Osteoblast (primary cell): ENCODE measurements around the gene TSTD2. TPM values are rescaled to one million over a fixed set of nuclear protein-coding genes. Genes with fewer than 3 reads are reported as not detected.
"Not testable (repeated sequence)": the region's sequence is repeated elsewhere in the genome, so short reads cannot be mapped to it uniquely, and the experiment has no call there.

Source experiments
- DNase-seq: peaks from one replicate; pipeline ENCODE4 v3.0.0; 2011; ENCODE audit warnings: low spot score, mixed read lengths; ENCODE audit not compliant: insufficient read length; ENCODE audit errors: missing footprints
- H2AFZ ChIP-seq: 2 replicates; pipeline ENCODE4 v1.6.0; 2011; ENCODE audit warnings: mild to moderate bottlenecking, low read length
- H3K27ac ChIP-seq: 2 replicates; pipeline ENCODE4 v1.5.1; 2011; ENCODE audit warnings: mild to moderate bottlenecking, low read depth, low read length, moderate library complexity
- H3K27me3 ChIP-seq: 2 replicates; pipeline ENCODE4 v1.6.0; 2012; ENCODE audit warnings: mild to moderate bottlenecking, control low read depth, inconsistent platforms, low read length, moderate library complexity; ENCODE audit not compliant: insufficient read depth
- H3K36me3 ChIP-seq: 2 replicates; pipeline ENCODE4 v1.5.1; 2011; ENCODE audit warnings: mild to moderate bottlenecking, low read length, control low read depth, moderate library complexity; ENCODE audit not compliant: insufficient read depth
- H3K4me1 ChIP-seq: 2 replicates; pipeline ENCODE4 v1.5.1; 2011; ENCODE audit warnings: mild to moderate bottlenecking, low read length, control low read depth, moderate library complexity; ENCODE audit not compliant: insufficient read depth
- H3K4me2 ChIP-seq: 2 replicates; pipeline ENCODE4 v1.6.0; 2011; ENCODE audit warnings: mild to moderate bottlenecking, low read length; ENCODE audit not compliant: insufficient read depth
- H3K4me3 ChIP-seq: fragments of 200-600 bp; sonication (generic); 3 replicates; pipeline ENCODE4 v1.5.1; 2012; ENCODE audit warnings: mild to moderate bottlenecking, low read length, inconsistent platforms; ENCODE audit not compliant: insufficient read depth
- H3K79me2 ChIP-seq: 2 replicates; pipeline ENCODE4 v1.6.0; 2012; ENCODE audit warnings: mild to moderate bottlenecking, low read length, control low read depth, inconsistent platforms; ENCODE audit not compliant: insufficient read depth
- H3K9me3 ChIP-seq: 2 replicates; pipeline ENCODE4 v1.5.1; 2011; ENCODE audit warnings: low read depth, low read length, control low read depth
- H4K20me1 ChIP-seq: 2 replicates; pipeline ENCODE4 v1.6.0; 2012; ENCODE audit warnings: mild to moderate bottlenecking, low read length, control low read depth; ENCODE audit not compliant: insufficient read depth
- total RNA-seq: library from RNA; depleted of rRNA; stranded (reverse); fragments of >200 nt; gene quantifications from 2 replicates; pipeline ENCODE4 v1.2.3, GENCODE V29; 2012
- TF ChIP-seq, protein P1 (sequence below): IDR thresholded peaks from 2 replicates; pipeline ENCODE4 v1.5.1; 2011; ENCODE audit warnings: mild to moderate bottlenecking, low read depth, low read length, moderate library complexity; ENCODE audit errors: extremely low read depth

Gene TSTD2
- total RNA-seq, 1 donor, result 16.3 TPM

DNA sequence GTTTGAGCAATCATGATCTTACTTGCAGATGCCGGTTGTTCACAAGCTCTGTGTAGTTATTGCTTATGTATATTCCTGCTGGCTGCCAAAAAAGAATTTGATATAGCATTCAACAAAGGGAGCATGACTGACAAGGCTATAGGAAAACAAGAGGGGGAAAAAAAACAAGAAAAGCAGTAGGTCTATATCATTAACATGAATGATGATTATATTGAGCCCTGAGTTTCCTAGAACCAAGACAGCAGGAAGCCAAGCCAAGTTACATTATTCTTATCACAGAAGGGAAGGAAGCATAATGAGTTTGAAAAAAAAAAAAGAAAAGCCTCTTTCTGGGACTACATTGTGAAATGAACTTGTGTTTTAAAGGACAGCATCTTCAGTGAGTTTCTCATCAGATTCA, 41.0 kb downstream of the TSTD2 start:
- H2AFZ ChIP-seq, result no peak overlapping the region
- H3K27ac ChIP-seq, result no peak overlapping the region
- no peak overlapping the region for H3K4me3 ChIP-seq
- H3K36me3 ChIP-seq, result no peaks in the 10 kb centered on the region
- no peak overlapping the region for H3K4me2 ChIP-seq
- no peaks in the 10 kb centered on the region for H3K79me2 ChIP-seq
- DNase-seq, result no peak
- TF ChIP-seq, protein P1, sequence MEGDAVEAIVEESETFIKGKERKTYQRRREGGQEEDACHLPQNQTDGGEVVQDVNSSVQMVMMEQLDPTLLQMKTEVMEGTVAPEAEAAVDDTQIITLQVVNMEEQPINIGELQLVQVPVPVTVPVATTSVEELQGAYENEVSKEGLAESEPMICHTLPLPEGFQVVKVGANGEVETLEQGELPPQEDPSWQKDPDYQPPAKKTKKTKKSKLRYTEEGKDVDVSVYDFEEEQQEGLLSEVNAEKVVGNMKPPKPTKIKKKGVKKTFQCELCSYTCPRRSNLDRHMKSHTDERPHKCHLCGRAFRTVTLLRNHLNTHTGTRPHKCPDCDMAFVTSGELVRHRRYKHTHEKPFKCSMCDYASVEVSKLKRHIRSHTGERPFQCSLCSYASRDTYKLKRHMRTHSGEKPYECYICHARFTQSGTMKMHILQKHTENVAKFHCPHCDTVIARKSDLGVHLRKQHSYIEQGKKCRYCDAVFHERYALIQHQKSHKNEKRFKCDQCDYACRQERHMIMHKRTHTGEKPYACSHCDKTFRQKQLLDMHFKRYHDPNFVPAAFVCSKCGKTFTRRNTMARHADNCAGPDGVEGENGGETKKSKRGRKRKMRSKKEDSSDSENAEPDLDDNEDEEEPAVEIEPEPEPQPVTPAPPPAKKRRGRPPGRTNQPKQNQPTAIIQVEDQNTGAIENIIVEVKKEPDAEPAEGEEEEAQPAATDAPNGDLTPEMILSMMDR, result no peak
- peaks cover 23% of the 10 kb centered on the region for H3K27me3 ChIP-seq
- no peaks in the 10 kb centered on the region for H3K9me3 ChIP-seq
- no peaks in the 10 kb centered on the region for H3K4me1 ChIP-seq
- no peaks in the 10 kb centered on the region for H4K20me1 ChIP-seq

DNA sequence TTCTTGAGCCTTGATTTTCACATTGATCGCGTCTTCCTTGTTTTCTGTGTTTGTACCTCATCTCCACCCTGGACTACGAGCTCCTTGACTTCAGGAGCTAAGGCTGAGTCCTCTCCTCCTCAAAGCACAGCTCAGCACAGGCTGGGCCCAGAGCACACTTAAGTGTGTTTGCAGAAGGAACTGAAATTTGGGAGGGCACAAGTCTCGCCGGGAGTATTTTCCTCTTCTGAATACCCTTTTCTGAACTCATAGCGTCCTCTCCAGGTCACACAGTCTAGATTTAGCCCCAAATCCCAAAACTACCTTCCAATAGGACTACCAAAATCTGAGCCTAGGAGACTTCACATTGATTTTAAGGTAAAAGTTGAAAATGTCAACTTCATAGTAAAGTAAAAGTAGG, 41.6 kb downstream of the TSTD2 start:
- Histone ChIP-seq H3K27ac (no peak overlapping the region), H3K27me3 (peaks cover 19% of the 10 kb centered on the region)

DNA sequence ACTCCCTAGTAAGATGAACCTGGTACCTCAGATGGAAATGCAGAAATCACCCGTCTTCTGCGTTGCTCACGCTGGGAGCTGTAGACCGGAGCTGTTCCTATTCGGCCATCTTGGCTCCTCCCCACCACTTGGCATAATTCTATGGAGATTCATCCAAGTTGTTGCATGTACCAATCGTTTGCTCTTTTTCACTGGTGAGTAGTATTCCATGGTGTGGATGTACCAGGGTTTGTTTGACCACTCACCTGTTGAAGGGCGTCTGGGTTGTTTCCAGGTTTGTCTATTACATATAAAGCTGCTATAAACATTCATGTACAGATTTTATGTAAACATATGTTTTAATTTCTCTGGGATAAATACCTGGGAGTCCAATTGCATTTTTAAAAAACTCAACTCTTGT, 46.3 kb downstream of the TSTD2 start:
- not testable (repeated sequence) for H3K9me3 ChIP-seq, H3K27me3 ChIP-seq, H3K4me1 ChIP-seq, H3K27ac ChIP-seq, H2AFZ ChIP-seq, H3K79me2 ChIP-seq, H3K4me3 ChIP-seq, H3K36me3 ChIP-seq, DNase-seq, H4K20me1 ChIP-seq, H3K4me2 ChIP-seq

More for the DNA sequence above, 41.6 kb downstream of the TSTD2 start:
- H3K4me1 ChIP-seq, result no peaks in the 10 kb centered on the region
- no peaks in the 10 kb centered on the region for H4K20me1 ChIP-seq
- H2AFZ ChIP-seq, result no peak overlapping the region
- H3K4me2 ChIP-seq, result no peak overlapping the region
- H3K4me3 ChIP-seq, result no peak overlapping the region
- H3K79me2 ChIP-seq, result no peaks in the 10 kb centered on the region
- H3K9me3 ChIP-seq, result no peaks in the 10 kb centered on the region
- no peaks in the 10 kb centered on the region for H3K36me3 ChIP-seq
- TF ChIP-seq, protein P1, result no peak
- DNase-seq, result peak; percentile 25

DNA sequence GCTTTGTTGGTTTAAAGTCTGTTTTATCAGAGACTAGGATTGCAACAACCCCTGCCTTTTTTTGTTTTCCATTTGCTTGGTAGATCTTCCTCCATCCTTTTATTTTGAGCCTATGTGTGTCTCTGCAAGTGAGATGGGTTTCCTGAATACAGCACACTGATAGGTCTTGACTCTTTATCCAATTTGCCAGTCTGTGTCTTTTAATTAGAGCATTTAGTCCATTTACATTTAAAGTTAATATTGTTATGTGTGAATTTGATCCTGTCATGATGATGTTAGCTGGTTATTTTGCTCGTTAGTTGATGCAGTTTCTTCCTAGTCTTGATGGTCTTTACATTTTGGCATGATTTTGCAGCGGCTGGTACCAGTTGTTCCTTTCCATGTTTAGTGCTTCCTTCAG, 48.4 kb downstream of the TSTD2 start:
- not testable (repeated sequence) for H3K4me1 ChIP-seq, H3K27me3 ChIP-seq, H3K27ac ChIP-seq, H3K9me3 ChIP-seq, H3K4me3 ChIP-seq, H3K4me2 ChIP-seq, H3K79me2 ChIP-seq, DNase-seq, H3K36me3 ChIP-seq, H2AFZ ChIP-seq, H4K20me1 ChIP-seq

DNA sequence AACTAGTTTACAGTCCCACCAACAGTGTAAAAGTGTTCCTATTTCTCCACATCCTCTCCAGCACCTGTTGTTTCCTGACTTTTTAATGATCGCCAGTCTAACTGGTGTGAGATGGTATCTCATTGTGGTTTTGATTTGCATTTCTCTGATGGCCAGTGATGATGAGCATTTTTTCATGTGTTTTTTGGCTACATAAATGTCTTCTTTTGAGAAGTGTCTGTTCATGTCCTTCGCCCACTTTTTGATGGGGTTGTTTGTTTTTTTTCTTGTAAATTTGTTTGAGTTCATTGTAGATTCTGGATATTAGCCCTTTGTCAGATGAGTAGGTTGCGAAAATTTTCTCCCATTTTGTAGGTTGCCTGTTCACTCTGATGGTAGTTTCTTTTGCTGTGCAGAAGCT, 51.6 kb downstream of the TSTD2 start:
- not testable (repeated sequence) for H3K36me3 ChIP-seq, H3K4me3 ChIP-seq, H4K20me1 ChIP-seq, H3K9me3 ChIP-seq, H3K79me2 ChIP-seq, DNase-seq, H2AFZ ChIP-seq, H3K4me2 ChIP-seq, H3K27me3 ChIP-seq, H3K27ac ChIP-seq, H3K4me1 ChIP-seq
